GM10248 (cell line): ENCODE measurements around the gene FUT8.

ENCODE experiments used
- CTCF ChIA-PET: fragments of 300-600 bp; sonication (Branson Sonifier 250); formaldehyde crosslinking; extraction: SDS; loops from one replicate; lab custom pipeline; 2021; ENCODE audit warnings: antibody characterized with exemption; lab: Yijun Ruan, JAX
- POLR2A ChIA-PET: fragments of 350-650 bp; sonication (Branson Sonifier 250); formaldehyde crosslinking; extraction: SDS; loops from one replicate; lab custom pipeline; 2020; ENCODE audit warnings: antibody characterized with exemption; lab: Yijun Ruan, JAX
- DNase-seq: peaks from one replicate; pipeline ENCODE4 v3.0.0; 2012; ENCODE audit errors: extremely low spot score
- CTCF ChIP-seq: IDR thresholded peaks from 2 replicates; pipeline ENCODE4 v1.5.1; 2012; ENCODE audit warnings: mild to moderate bottlenecking, low read depth; ENCODE audit errors: extremely low read depth, missing control alignments, control extremely low read depth

FUT8 gene

GRCh38 chr14:65470404-65470880 lies 57.9 kb downstream of the FUT8 start:
- POLR2A ChIA-PET, result no interaction called here
- TF ChIP-seq CTCF, result no peak
- CTCF ChIA-PET, result interaction anchor here (0.8 to 1.5 kb wide), 3 partner anchors 11 to 489 kb away, joined by 3 to 4 read pairs (median 3); no protein-coding TSS in a partner anchor
- DNase-seq, result no peak

- CTCF ChIA-PET, result interaction anchor here (0.8 to 1.5 kb wide), 4 partner anchors 12 to 488 kb away, joined by 3 to 4 read pairs (median 3); no protein-coding TSS in a partner anchor
- TF ChIP-seq CTCF, result no peak
- peak; percentile 36 for DNase-seq
- POLR2A ChIA-PET, result no interaction called here
Measured at GRCh38 chr14:65471038-65471878, 58.7 kb downstream of the FUT8 start.

- ChIA-PET CTCF (no interaction called here), POLR2A (no interaction called here)
- TF ChIP-seq CTCF, result no peak
- no peak for DNase-seq
Measured at GRCh38 chr14:65472189-65472588, 59.7 kb downstream of the FUT8 start.

- ChIA-PET CTCF (interaction anchor here (0.8 to 6.8 kb wide), 16 partner anchors 10 to 313 kb away, joined by 3 to 44 read pairs (median 4); no protein-coding TSS in a partner anchor), POLR2A (interaction anchor here (0.5 kb wide), 1 partner anchor 60 kb away, joined by 5 read pairs; no protein-coding TSS in a partner anchor)
- no peak for DNase-seq
- TF ChIP-seq CTCF, result no peak
Measured at GRCh38 chr14:65476273-65476941, 63.9 kb downstream of the FUT8 start.

GRCh38 chr14:65476942-65477318 lies 64.4 kb downstream of the FUT8 start:
- CTCF ChIA-PET, result interaction anchor here (0.8 to 6.8 kb wide), 16 partner anchors 10 to 313 kb away, joined by 3 to 44 read pairs (median 4); no protein-coding TSS in a partner anchor
- no peak for TF ChIP-seq CTCF
- POLR2A ChIA-PET, result interaction anchor here (0.5 kb wide), 1 partner anchor 61 kb away, joined by 5 read pairs; no protein-coding TSS in a partner anchor

GRCh38 chr14:65478017-65478416 lies 65.5 kb downstream of the FUT8 start:
- ChIA-PET CTCF (interaction anchor here (0.9 to 6.8 kb wide), 9 partner anchors 9 to 347 kb away, joined by 3 to 44 read pairs (median 4); no protein-coding TSS in a partner anchor), POLR2A (interaction anchor here (0.6 kb wide), 1 partner anchor 177 kb away, joined by 5 read pairs; no protein-coding TSS in a partner anchor)

More at GRCh38 chr14:65476942-65477318, 64.4 kb downstream of the FUT8 start:
- DNase-seq, result no peak

More at GRCh38 chr14:65478017-65478416, 65.5 kb downstream of the FUT8 start:
- no peak for DNase-seq
- no peak for TF ChIP-seq CTCF
